ENCODE measurements around the gene STAM.
"Not testable (repeated sequence)": the region's sequence is repeated elsewhere in the genome, so short reads cannot be mapped to it uniquely, and the experiment has no call there.

Gene STAM

GRCh38 chr10:17622061-17622460, 21.9 kb upstream of the STAM start:
- no peak overlapping the region for H3K9ac ChIP-seq (ENCODE audit: low read depth, low read length)
- no peaks in the 10 kb centered on the region for H3K4me1 ChIP-seq (ENCODE audit: control insufficient read depth, insufficient read depth, low read length)
- no peak overlapping the region for H3K27ac ChIP-seq (ENCODE audit: low read depth, low read length)
- H3K27me3 ChIP-seq (ENCODE audit: control insufficient read depth, insufficient read depth, low read length): no peaks in the 10 kb centered on the region
- no peaks in the 10 kb centered on the region for H3K9me3 ChIP-seq (ENCODE audit: control insufficient read depth, insufficient read depth, low read length)
- no peak overlapping the region for H3K4me3 ChIP-seq (ENCODE audit: low read depth, low read length)
- no peaks in the 10 kb centered on the region for H3K36me3 ChIP-seq (ENCODE audit: control insufficient read depth, insufficient read depth, low read length)

GRCh38 chr10:17624996-17625395, 19.0 kb upstream of the STAM start:
- H3K9me3 ChIP-seq (ENCODE audit: control insufficient read depth, insufficient read depth, low read length): no peaks in the 10 kb centered on the region
- no peaks in the 10 kb centered on the region for H3K36me3 ChIP-seq (ENCODE audit: control insufficient read depth, insufficient read depth, low read length)
- no peak overlapping the region for H3K27ac ChIP-seq (ENCODE audit: low read depth, low read length)
- no peaks in the 10 kb centered on the region for H3K4me1 ChIP-seq (ENCODE audit: control insufficient read depth, insufficient read depth, low read length)
- H3K9ac ChIP-seq (ENCODE audit: low read depth, low read length): no peak overlapping the region
- no peaks in the 10 kb centered on the region for H3K27me3 ChIP-seq (ENCODE audit: control insufficient read depth, insufficient read depth, low read length)
- no peak overlapping the region for H3K4me3 ChIP-seq (ENCODE audit: low read depth, low read length)

- Histone ChIP-seq H3K9ac (ENCODE audit: low read depth, low read length) (no peak overlapping the region), H3K4me3 (ENCODE audit: low read depth, low read length) (no peak overlapping the region), H3K36me3 (ENCODE audit: control insufficient read depth, insufficient read depth, low read length) (no peaks in the 10 kb centered on the region), H3K27me3 (ENCODE audit: control insufficient read depth, insufficient read depth, low read length) (no peaks in the 10 kb centered on the region), H3K9me3 (ENCODE audit: control insufficient read depth, insufficient read depth, low read length) (no peaks in the 10 kb centered on the region), H3K4me1 (ENCODE audit: control insufficient read depth, insufficient read depth, low read length) (no peaks in the 10 kb centered on the region), H3K27ac (ENCODE audit: low read depth, low read length) (no peak overlapping the region)
These were observed 17.3 kb upstream of the STAM start for GRCh38 chr10:17626656-17627055.

GRCh38 chr10:17632590-17632989, 11.4 kb upstream of the STAM start:
- H3K9me3 ChIP-seq (ENCODE audit: control insufficient read depth, insufficient read depth, low read length); H3K4me1 ChIP-seq (ENCODE audit: control insufficient read depth, insufficient read depth, low read length); H3K27ac ChIP-seq (ENCODE audit: low read depth, low read length); H3K4me3 ChIP-seq (ENCODE audit: low read depth, low read length); H3K36me3 ChIP-seq (ENCODE audit: control insufficient read depth, insufficient read depth, low read length); H3K27me3 ChIP-seq (ENCODE audit: control insufficient read depth, insufficient read depth, low read length); H3K9ac ChIP-seq (ENCODE audit: low read depth, low read length): not testable (repeated sequence)

GRCh38 chr10:17633353-17633752, 10.6 kb upstream of the STAM start:
- no peaks in the 10 kb centered on the region for H3K9me3 ChIP-seq (ENCODE audit: control insufficient read depth, insufficient read depth, low read length)
- no peak overlapping the region for H3K9ac ChIP-seq (ENCODE audit: low read depth, low read length)
- H3K27ac ChIP-seq (ENCODE audit: low read depth, low read length): no peak overlapping the region
- H3K4me1 ChIP-seq (ENCODE audit: control insufficient read depth, insufficient read depth, low read length): no peaks in the 10 kb centered on the region
- H3K27me3 ChIP-seq (ENCODE audit: control insufficient read depth, insufficient read depth, low read length): no peaks in the 10 kb centered on the region
- H3K4me3 ChIP-seq (ENCODE audit: low read depth, low read length): no peak overlapping the region
- no peaks in the 10 kb centered on the region for H3K36me3 ChIP-seq (ENCODE audit: control insufficient read depth, insufficient read depth, low read length)

GRCh38 chr10:17637869-17638268, 6.1 kb upstream of the STAM start:
- Histone ChIP-seq H3K9ac (ENCODE audit: low read depth, low read length) (no peak overlapping the region), H3K27ac (ENCODE audit: low read depth, low read length) (no peak overlapping the region), H3K27me3 (ENCODE audit: control insufficient read depth, insufficient read depth, low read length) (no peaks in the 10 kb centered on the region), H3K36me3 (ENCODE audit: control insufficient read depth, insufficient read depth, low read length) (no peaks in the 10 kb centered on the region), H3K4me1 (ENCODE audit: control insufficient read depth, insufficient read depth, low read length) (no peaks in the 10 kb centered on the region), H3K4me3 (ENCODE audit: low read depth, low read length) (no peak overlapping the region), H3K9me3 (ENCODE audit: control insufficient read depth, insufficient read depth, low read length) (no peaks in the 10 kb centered on the region)

GRCh38 chr10:17640331-17640816, 3.6 kb upstream of the STAM start:
- H3K4me1 ChIP-seq (ENCODE audit: control insufficient read depth, insufficient read depth, low read length): peaks cover 3% of the 10 kb centered on the region
- no peak overlapping the region for H3K9ac ChIP-seq (ENCODE audit: low read depth, low read length)
- no peaks in the 10 kb centered on the region for H3K36me3 ChIP-seq (ENCODE audit: control insufficient read depth, insufficient read depth, low read length)
- H3K27me3 ChIP-seq (ENCODE audit: control insufficient read depth, insufficient read depth, low read length): no peaks in the 10 kb centered on the region
- H3K4me3 ChIP-seq (ENCODE audit: low read depth, low read length): no peak overlapping the region
- no peaks in the 10 kb centered on the region for H3K9me3 ChIP-seq (ENCODE audit: control insufficient read depth, insufficient read depth, low read length)
- no peak overlapping the region for H3K27ac ChIP-seq (ENCODE audit: low read depth, low read length)

GRCh38 chr10:17643339-17643754, 604 bp upstream of the STAM start:
- peak overlapping the region; percentile 95 for H3K9ac ChIP-seq (ENCODE audit: low read depth, low read length)
- no peaks in the 10 kb centered on the region for H3K36me3 ChIP-seq (ENCODE audit: control insufficient read depth, insufficient read depth, low read length)
- no peaks in the 10 kb centered on the region for H3K27me3 ChIP-seq (ENCODE audit: control insufficient read depth, insufficient read depth, low read length)
- H3K9me3 ChIP-seq (ENCODE audit: control insufficient read depth, insufficient read depth, low read length): no peaks in the 10 kb centered on the region
- H3K4me1 ChIP-seq (ENCODE audit: control insufficient read depth, insufficient read depth, low read length): peaks cover 7% of the 10 kb centered on the region
- peak overlapping the region; percentile 88 for H3K4me3 ChIP-seq (ENCODE audit: low read depth, low read length)
- peak overlapping the region; percentile 99 for H3K27ac ChIP-seq (ENCODE audit: low read depth, low read length)

- Histone ChIP-seq H3K4me1 (ENCODE audit: control insufficient read depth, insufficient read depth, low read length) (peaks cover 7% of the 10 kb centered on the region), H3K9ac (ENCODE audit: low read depth, low read length) (peak overlapping the region; percentile 95), H3K9me3 (ENCODE audit: control insufficient read depth, insufficient read depth, low read length) (no peaks in the 10 kb centered on the region), H3K4me3 (ENCODE audit: low read depth, low read length) (peak overlapping the region; percentile 88), H3K36me3 (ENCODE audit: control insufficient read depth, insufficient read depth, low read length) (no peaks in the 10 kb centered on the region), H3K27ac (ENCODE audit: low read depth, low read length) (peak overlapping the region; percentile 99), H3K27me3 (ENCODE audit: control insufficient read depth, insufficient read depth, low read length) (no peaks in the 10 kb centered on the region)
These were observed 563 bp downstream of the STAM start for GRCh38 chr10:17644485-17644943.

GRCh38 chr10:17645621-17646345, 1.8 kb downstream of the STAM start:
- peaks cover 7% of the 10 kb centered on the region for H3K4me1 ChIP-seq (ENCODE audit: control insufficient read depth, insufficient read depth, low read length)
- no peaks in the 10 kb centered on the region for H3K27me3 ChIP-seq (ENCODE audit: control insufficient read depth, insufficient read depth, low read length)
- no peak overlapping the region for H3K9ac ChIP-seq (ENCODE audit: low read depth, low read length)
- H3K4me3 ChIP-seq (ENCODE audit: low read depth, low read length): peak overlapping the region; percentile 88
- no peaks in the 10 kb centered on the region for H3K9me3 ChIP-seq (ENCODE audit: control insufficient read depth, insufficient read depth, low read length)
- H3K27ac ChIP-seq (ENCODE audit: low read depth, low read length): no peak overlapping the region
- no peaks in the 10 kb centered on the region for H3K36me3 ChIP-seq (ENCODE audit: control insufficient read depth, insufficient read depth, low read length)

GRCh38 chr10:17647326-17647725, 3.4 kb downstream of the STAM start:
- Histone ChIP-seq H3K36me3 (ENCODE audit: control insufficient read depth, insufficient read depth, low read length) (no peaks in the 10 kb centered on the region), H3K9ac (ENCODE audit: low read depth, low read length) (no peak overlapping the region), H3K4me1 (ENCODE audit: control insufficient read depth, insufficient read depth, low read length) (peaks cover 18% of the 10 kb centered on the region), H3K27me3 (ENCODE audit: control insufficient read depth, insufficient read depth, low read length) (no peaks in the 10 kb centered on the region), H3K4me3 (ENCODE audit: low read depth, low read length) (no peak overlapping the region), H3K9me3 (ENCODE audit: control insufficient read depth, insufficient read depth, low read length) (no peaks in the 10 kb centered on the region), H3K27ac (ENCODE audit: low read depth, low read length) (no peak overlapping the region)

All from HUES48 (cell line).